Natural killer cell (primary cell): ENCODE data around the gene TACR1. TPM values are rescaled to one million over a fixed set of nuclear protein-coding genes. Genes with fewer than 3 reads are reported as not detected.

ENCODE experiments used
- ATAC-seq, 3 donors: fragments of 150-1000 bp in 2 of 3; fragments of 200-7000 bp in 1 of 3; cut with Tn5 transposase; 1 replicate in 1 of 3; 2 replicates in 2 of 3; pipeline ENCODE4 v1.10.0; 2021; ENCODE audit warnings: mild to moderate bottlenecking in 2 of 3, moderate library complexity in 2 of 3
- DNase-seq, 2 donors: peaks; one replicate each; pipeline versions ENCODE4 v3.0.0 to v3.0.0-alpha.2; 2013 to 2021; ENCODE audit warnings: mixed read lengths in 1 of 2
- H3K27ac ChIP-seq: one replicate; pipeline ENCODE4 v1.5.1; 2013; ENCODE audit warnings: mild to moderate bottlenecking, low read length
- H3K27me3 ChIP-seq: one replicate; pipeline ENCODE4 v1.6.1; 2013; ENCODE audit warnings: low read length; ENCODE audit not compliant: control insufficient read depth, insufficient read depth
- H3K36me3 ChIP-seq: one replicate; pipeline ENCODE4 v1.6.1; 2013; ENCODE audit warnings: low read length; ENCODE audit not compliant: control insufficient read depth, insufficient read depth
- H3K4me1 ChIP-seq: one replicate; pipeline ENCODE4 v1.6.1; 2013; ENCODE audit warnings: low read length; ENCODE audit not compliant: control insufficient read depth, insufficient read depth
- H3K4me3 ChIP-seq: one replicate; pipeline ENCODE4 v1.5.1; 2013; ENCODE audit warnings: low read length
- H3K9me3 ChIP-seq: one replicate; pipeline ENCODE4 v1.6.1; 2013; ENCODE audit warnings: low read length; ENCODE audit not compliant: control insufficient read depth, insufficient read depth
- H3K27ac Mint-ChIP-seq, 2 donors: one replicate each; pipeline ENCODE4 v1.8.0; 2022; ENCODE audit warnings: mild to moderate bottlenecking in 2 of 2, mixed read lengths in 2 of 2, moderate library complexity in 1 of 2
- H3K27me3 Mint-ChIP-seq, 2 donors: one replicate each; pipeline ENCODE4 v1.8.0; 2022; ENCODE audit warnings: low read depth in 2 of 2, mixed read lengths in 2 of 2
- H3K36me3 Mint-ChIP-seq: one replicate; pipeline ENCODE4 v1.8.0; 2022; ENCODE audit warnings: mixed read lengths
- H3K4me1 Mint-ChIP-seq, 2 donors: one replicate each; pipeline ENCODE4 v1.8.0; 2022; ENCODE audit warnings: mixed read lengths in 2 of 2
- H3K4me3 Mint-ChIP-seq: one replicate; pipeline ENCODE4 v1.8.0; 2022; ENCODE audit warnings: mild to moderate bottlenecking, moderate library complexity, mixed read lengths
- H3K9me3 Mint-ChIP-seq, 2 donors: one replicate each; pipeline ENCODE4 v1.8.0; 2022; ENCODE audit warnings: mixed read lengths in 2 of 2
- WGBS: methylation state at CpG from one replicate; pipeline ENCODE4 v1.1.7; 2013; ENCODE audit warnings: missing lambda C conversion rate; ENCODE audit not compliant: insufficient coverage; 5-methylcytosine and 5-hydroxymethylcytosine counted together
- intact Hi-C: fragments of 100-400 bp; cut with micrococcal nuclease; formaldehyde crosslinking; loops from one replicate; pipeline ENCODE4 v1.14.2; 2022
- total RNA-seq, 4 donors: library from RNA; stranded (reverse); fragments of 120-200 nt in 1 of 4; gene quantifications; one replicate each; pipeline versions ENCODE4 v1.2.3 to v1.2.4, GENCODE V29; 2013 to 2022
- TF ChIP-seq, protein P1 (sequence below): fragments of 200-600 bp; IDR thresholded peaks from one replicate; pipeline ENCODE4 v1.8.0; 2022; ENCODE audit warnings: antibody characterized with exemption

The TACR1 gene
- total RNA-seq, 3 donors from 2014 or later (not counting 1 experiment from before 2014, with no cell fraction given) = not detected

DNA sequence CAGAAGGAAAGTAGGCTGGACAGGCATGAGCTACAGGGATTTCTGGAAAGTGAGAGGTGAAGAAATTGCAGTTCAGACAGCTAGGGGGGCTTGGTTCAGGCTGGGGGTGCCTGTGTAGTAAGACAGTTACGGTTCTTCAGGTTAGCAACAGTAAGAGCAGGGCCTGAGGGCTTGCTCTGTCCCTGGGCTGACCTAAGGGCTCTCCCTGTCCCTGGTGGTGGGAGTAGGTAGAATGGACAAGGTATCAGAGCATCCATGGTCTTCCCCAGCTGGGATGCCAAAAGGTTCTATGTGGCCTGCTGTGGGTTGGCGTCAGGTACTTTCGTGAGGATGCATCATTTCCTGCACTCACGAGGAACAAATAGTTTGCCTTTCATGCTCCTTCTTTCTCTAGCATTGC is 34.6 kb upstream of the TACR1 start:
- no peak overlapping the region for H3K27ac Mint-ChIP-seq
- H3K4me3 Mint-ChIP-seq = no peak overlapping the region
- intact Hi-C loops = no loop called here
- ATAC-seq (no peak), DNase-seq (no peak)
- no peaks in the 10 kb centered on the region for H3K27me3 ChIP-seq
- no peaks in the 10 kb centered on the region for H3K4me1 ChIP-seq
- no peak overlapping the region for H3K27ac ChIP-seq
- no peak overlapping the region for H3K4me3 ChIP-seq
- WGBS = 92% methylated on average over 4 of the region's 4 CpGs
- peaks cover 0 to 2% of the 10 kb centered on the region in 2 donors for H3K9me3 Mint-ChIP-seq
- no peaks in the 10 kb centered on the region for H3K36me3 Mint-ChIP-seq
- H3K4me1 Mint-ChIP-seq = no peaks in the 10 kb centered on the region
- TF ChIP-seq, protein P1, sequence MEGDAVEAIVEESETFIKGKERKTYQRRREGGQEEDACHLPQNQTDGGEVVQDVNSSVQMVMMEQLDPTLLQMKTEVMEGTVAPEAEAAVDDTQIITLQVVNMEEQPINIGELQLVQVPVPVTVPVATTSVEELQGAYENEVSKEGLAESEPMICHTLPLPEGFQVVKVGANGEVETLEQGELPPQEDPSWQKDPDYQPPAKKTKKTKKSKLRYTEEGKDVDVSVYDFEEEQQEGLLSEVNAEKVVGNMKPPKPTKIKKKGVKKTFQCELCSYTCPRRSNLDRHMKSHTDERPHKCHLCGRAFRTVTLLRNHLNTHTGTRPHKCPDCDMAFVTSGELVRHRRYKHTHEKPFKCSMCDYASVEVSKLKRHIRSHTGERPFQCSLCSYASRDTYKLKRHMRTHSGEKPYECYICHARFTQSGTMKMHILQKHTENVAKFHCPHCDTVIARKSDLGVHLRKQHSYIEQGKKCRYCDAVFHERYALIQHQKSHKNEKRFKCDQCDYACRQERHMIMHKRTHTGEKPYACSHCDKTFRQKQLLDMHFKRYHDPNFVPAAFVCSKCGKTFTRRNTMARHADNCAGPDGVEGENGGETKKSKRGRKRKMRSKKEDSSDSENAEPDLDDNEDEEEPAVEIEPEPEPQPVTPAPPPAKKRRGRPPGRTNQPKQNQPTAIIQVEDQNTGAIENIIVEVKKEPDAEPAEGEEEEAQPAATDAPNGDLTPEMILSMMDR = no peak
- H3K27me3 Mint-ChIP-seq = no peaks in the 10 kb centered on the region
- no peaks in the 10 kb centered on the region for H3K9me3 ChIP-seq
- no peaks in the 10 kb centered on the region for H3K36me3 ChIP-seq

DNA sequence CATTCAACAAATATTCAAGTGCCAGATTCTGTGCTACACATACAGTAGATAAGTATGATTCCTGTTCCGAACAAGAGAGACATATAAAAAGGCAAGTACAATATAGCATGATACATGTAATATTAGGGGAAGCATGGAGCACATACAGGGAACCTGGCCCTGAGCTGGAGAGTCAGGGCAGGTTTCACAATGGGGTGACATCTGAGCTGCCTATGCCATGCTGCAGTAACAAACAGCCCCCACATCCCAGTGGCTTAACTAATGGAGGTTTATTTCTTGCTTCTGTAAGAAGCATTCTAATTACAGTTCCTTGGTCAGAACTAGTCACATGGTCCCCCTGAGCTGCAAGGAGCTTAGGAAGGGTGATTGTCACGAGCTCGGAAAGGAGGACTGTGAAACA is 27.3 kb upstream of the TACR1 start:
- ATAC-seq (no peak), DNase-seq (no peak)
- H3K36me3 Mint-ChIP-seq = no peaks in the 10 kb centered on the region
- no peaks in the 10 kb centered on the region for H3K36me3 ChIP-seq
- no peaks in the 10 kb centered on the region for H3K9me3 Mint-ChIP-seq
- no peaks in the 10 kb centered on the region for H3K4me1 ChIP-seq
- H3K27me3 ChIP-seq = no peaks in the 10 kb centered on the region
- H3K4me3 ChIP-seq = no peak overlapping the region
- intact Hi-C loops = no loop called here
- H3K4me3 Mint-ChIP-seq = no peak overlapping the region
- peaks cover 10 to 17% of the 10 kb centered on the region in 2 donors for H3K27me3 Mint-ChIP-seq
- TF ChIP-seq, protein P1 = no peak
- 92% methylated on average over 3 of the region's 3 CpGs for WGBS
- H3K27ac ChIP-seq = no peak overlapping the region
- H3K9me3 ChIP-seq = no peaks in the 10 kb centered on the region
- H3K4me1 Mint-ChIP-seq = no peaks in the 10 kb centered on the region
- H3K27ac Mint-ChIP-seq = no peak overlapping the region

DNA sequence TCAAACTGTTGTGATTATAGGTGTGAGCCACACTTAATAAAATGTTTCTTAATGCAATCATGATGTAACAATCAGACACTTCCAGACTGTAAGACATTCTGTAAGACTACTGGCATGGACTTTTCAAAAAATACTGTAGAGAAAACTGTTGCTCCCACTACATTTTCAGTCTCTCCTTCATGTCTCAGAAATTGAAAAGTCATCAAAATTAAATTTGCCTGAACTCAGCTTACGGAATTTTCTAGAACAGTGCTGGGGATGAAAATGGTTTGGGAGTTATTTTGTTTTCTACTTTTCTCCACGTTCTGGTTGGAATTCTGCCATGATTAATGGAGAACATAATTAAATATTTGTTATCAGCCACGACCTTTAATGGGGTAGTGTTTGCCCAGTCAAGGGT is 26.8 kb upstream of the TACR1 start:
- no peaks in the 10 kb centered on the region for H3K27me3 ChIP-seq
- intact Hi-C loops = no loop called here
- Mint-ChIP-seq H3K27me3 (peaks cover 10 to 17% of the 10 kb centered on the region in 2 donors), H3K4me3 (no peak overlapping the region), H3K9me3 (no peaks in the 10 kb centered on the region), H3K4me1 (no peaks in the 10 kb centered on the region), H3K27ac (no peak overlapping the region), H3K36me3 (no peaks in the 10 kb centered on the region)
- TF ChIP-seq, protein P1 = no peak
- no peaks in the 10 kb centered on the region for H3K36me3 ChIP-seq
- no peak for DNase-seq
- no peaks in the 10 kb centered on the region for H3K9me3 ChIP-seq
- 100% methylated on average over 1 of the region's 3 CpGs for WGBS
- ATAC-seq = no peak
- no peak overlapping the region for H3K4me3 ChIP-seq
- no peak overlapping the region for H3K27ac ChIP-seq
- no peaks in the 10 kb centered on the region for H3K4me1 ChIP-seq

DNA sequence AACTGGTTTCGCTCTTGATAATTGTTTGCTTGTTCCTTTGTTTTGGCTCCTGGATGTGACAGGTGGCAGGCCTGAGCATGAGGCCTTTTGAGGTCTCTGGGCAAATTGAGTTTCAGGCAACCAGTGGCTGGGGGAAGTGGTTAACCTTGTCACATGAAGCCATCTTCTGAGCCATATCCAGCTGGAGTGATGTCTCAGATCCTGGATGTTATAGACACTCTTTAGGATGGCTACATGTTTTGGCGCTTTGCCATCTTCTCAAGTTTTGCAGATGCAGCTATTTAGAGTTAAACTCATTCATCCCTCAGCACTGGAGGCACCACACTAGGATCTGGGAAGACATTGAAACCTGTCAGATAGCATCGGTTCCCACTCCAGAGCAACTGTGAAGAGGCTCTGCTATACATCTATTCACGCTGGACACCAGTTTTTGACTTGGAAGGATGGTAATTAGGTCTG is 25.3 kb upstream of the TACR1 start:
- H3K9me3 ChIP-seq = no peaks in the 10 kb centered on the region
- H3K27me3 ChIP-seq = no peaks in the 10 kb centered on the region
- no peak overlapping the region for H3K4me3 ChIP-seq
- intact Hi-C loops = no loop called here
- no peaks in the 10 kb centered on the region for H3K36me3 ChIP-seq
- H3K27ac Mint-ChIP-seq = no peak overlapping the region
- 96% methylated on average over 4 of the region's 4 CpGs for WGBS
- H3K27me3 Mint-ChIP-seq = peaks cover 10 to 17% of the 10 kb centered on the region in 2 donors
- no peaks in the 10 kb centered on the region for H3K4me1 ChIP-seq
- no peak overlapping the region for H3K27ac ChIP-seq
- ATAC-seq (no peak), DNase-seq (no peak)
- H3K4me3 Mint-ChIP-seq = no peak overlapping the region
- no peaks in the 10 kb centered on the region for H3K36me3 Mint-ChIP-seq
- TF ChIP-seq, protein P1 = no peak
- no peaks in the 10 kb centered on the region for H3K9me3 Mint-ChIP-seq
- no peaks in the 10 kb centered on the region for H3K4me1 Mint-ChIP-seq
